ENCODE data around the gene SMYD2.

Gene SMYD2

DNA sequence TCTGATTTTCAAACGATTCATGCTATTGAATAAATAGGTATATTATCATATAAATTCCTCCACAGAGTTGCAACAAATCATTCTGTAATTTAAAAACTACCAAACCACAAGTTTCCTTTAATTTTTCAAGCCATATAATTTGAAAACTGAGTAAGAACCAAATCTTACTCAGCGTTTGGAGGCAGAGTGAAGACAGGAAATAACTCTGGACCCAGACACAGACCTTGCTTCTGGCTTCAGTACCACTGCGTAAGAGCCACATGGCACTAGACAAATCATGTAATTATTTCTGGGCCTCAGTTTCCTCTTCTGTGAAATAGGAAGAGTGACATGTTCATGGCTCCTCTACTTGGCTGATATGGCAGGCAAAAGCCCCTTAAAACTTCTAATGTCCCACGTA, 82.4 kb downstream of the SMYD2 start:
- no peak for DNase-seq (ENCODE audit: extremely low read depth, insufficient read length)
- H3K36me3 ChIP-seq (ENCODE audit: control insufficient read depth, insufficient read depth, low read length), result no peaks in the 10 kb centered on the region
- no peak overlapping the region for H3K4me3 ChIP-seq (replicated peaks; ENCODE audit: low read depth, low read length)
- TF ChIP-seq, protein P1, sequence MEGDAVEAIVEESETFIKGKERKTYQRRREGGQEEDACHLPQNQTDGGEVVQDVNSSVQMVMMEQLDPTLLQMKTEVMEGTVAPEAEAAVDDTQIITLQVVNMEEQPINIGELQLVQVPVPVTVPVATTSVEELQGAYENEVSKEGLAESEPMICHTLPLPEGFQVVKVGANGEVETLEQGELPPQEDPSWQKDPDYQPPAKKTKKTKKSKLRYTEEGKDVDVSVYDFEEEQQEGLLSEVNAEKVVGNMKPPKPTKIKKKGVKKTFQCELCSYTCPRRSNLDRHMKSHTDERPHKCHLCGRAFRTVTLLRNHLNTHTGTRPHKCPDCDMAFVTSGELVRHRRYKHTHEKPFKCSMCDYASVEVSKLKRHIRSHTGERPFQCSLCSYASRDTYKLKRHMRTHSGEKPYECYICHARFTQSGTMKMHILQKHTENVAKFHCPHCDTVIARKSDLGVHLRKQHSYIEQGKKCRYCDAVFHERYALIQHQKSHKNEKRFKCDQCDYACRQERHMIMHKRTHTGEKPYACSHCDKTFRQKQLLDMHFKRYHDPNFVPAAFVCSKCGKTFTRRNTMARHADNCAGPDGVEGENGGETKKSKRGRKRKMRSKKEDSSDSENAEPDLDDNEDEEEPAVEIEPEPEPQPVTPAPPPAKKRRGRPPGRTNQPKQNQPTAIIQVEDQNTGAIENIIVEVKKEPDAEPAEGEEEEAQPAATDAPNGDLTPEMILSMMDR (IDR thresholded peaks at IDR 0.05; ENCODE audit: insufficient read depth, low read length, poor library complexity, severe bottlenecking), result no peak
- no peaks in the 10 kb centered on the region; the same call in 1 of the 2 replicates for H3K27me3 ChIP-seq (replicated peaks; ENCODE audit: control insufficient read depth, insufficient read depth, low read length)

DNA sequence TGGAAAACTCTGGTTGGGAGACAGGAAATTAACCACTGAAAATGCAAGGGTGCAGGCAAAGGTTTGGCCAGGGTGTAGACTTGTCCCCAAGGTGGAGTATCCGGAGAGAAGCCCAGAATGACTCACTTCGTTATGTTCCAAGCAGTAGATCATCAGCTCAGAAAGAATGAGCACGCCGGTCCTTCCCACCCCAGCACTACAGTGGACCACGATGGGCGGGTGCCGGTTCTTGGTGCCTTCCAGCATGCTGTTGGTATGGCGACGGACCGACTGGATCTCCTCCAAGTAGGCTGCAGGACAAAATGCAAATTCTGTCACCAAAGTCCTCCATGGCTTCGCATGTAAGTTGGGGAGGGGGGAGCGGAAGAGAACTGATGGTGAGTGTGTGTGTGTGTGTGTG, 83.4 kb downstream of the SMYD2 start:
- no peak overlapping the region for H3K4me3 ChIP-seq (replicated peaks; ENCODE audit: low read depth, low read length)
- H3K36me3 ChIP-seq (ENCODE audit: control insufficient read depth, insufficient read depth, low read length), result no peaks in the 10 kb centered on the region
- H3K27me3 ChIP-seq (replicated peaks; ENCODE audit: control insufficient read depth, insufficient read depth, low read length), result no peaks in the 10 kb centered on the region; the same call in 1 of the 2 replicates
- TF ChIP-seq, protein P1 (IDR thresholded peaks at IDR 0.05; ENCODE audit: insufficient read depth, low read length, poor library complexity, severe bottlenecking), result no peak
- DNase-seq (ENCODE audit: extremely low read depth, insufficient read length), result no peak

DNA sequence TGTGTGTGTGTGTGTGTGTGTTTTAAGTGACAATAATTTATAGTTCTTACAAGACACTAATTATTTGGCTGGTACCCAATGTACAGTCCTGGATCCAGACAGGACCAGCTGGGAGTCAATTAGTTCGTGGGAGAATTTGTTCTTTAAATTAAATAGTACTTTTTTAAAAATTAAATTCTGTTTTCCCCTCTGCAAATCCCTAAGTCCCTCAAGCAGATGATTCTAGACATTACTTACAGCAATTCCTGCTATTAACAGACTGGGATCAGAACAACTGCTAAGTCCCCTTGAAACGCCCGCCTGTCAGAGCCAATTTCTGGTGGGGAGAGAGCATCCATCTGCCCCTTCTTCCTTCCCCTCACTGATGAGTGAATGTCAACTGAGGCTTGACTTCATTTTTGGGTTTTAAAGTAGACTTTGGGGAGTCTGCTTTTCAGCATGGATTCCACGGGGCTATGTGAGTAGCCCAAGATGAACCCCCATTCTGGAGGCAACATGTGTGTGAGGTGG, 83.9 kb downstream of the SMYD2 start:
- DNase-seq (ENCODE audit: extremely low read depth, insufficient read length), result no peak
- Histone ChIP-seq H3K4me3 (replicated peaks; ENCODE audit: low read depth, low read length) (no peak overlapping the region), H3K36me3 (ENCODE audit: control insufficient read depth, insufficient read depth, low read length) (no peaks in the 10 kb centered on the region), H3K27me3 (replicated peaks; ENCODE audit: control insufficient read depth, insufficient read depth, low read length) (no peaks in the 10 kb centered on the region; the same call in 1 of the 2 replicates)
- TF ChIP-seq, protein P1 (IDR thresholded peaks at IDR 0.05; ENCODE audit: insufficient read depth, low read length, poor library complexity, severe bottlenecking), result no peak

DNA sequence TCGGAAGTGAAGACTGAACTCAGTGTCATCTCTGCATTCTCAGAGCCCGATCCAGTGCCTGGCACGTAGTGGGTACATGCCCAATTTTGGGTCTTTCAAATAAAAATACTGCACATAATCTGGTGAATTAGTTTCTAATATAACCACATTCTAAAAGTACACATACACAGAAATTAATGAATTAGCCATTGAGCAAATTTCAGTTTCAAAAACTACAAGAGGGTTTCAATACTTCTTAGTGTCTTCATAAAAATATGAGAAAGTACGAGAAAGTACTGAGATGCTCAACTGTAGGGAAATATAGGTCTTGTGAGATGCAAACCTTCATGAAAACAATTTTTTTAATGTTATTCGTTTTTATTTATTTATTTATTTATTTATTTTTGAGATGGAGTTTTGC, 86.9 kb downstream of the SMYD2 start:
- H3K36me3 ChIP-seq (ENCODE audit: control insufficient read depth, insufficient read depth, low read length), result no peaks in the 10 kb centered on the region
- DNase-seq (ENCODE audit: extremely low read depth, insufficient read length), result no peak
- H3K4me3 ChIP-seq (replicated peaks; ENCODE audit: low read depth, low read length), result no peak overlapping the region
- TF ChIP-seq, protein P1 (IDR thresholded peaks at IDR 0.05; ENCODE audit: insufficient read depth, low read length, poor library complexity, severe bottlenecking), result no peak
- no peaks in the 10 kb centered on the region; the same call in 1 of the 2 replicates for H3K27me3 ChIP-seq (replicated peaks; ENCODE audit: control insufficient read depth, insufficient read depth, low read length)

DNA sequence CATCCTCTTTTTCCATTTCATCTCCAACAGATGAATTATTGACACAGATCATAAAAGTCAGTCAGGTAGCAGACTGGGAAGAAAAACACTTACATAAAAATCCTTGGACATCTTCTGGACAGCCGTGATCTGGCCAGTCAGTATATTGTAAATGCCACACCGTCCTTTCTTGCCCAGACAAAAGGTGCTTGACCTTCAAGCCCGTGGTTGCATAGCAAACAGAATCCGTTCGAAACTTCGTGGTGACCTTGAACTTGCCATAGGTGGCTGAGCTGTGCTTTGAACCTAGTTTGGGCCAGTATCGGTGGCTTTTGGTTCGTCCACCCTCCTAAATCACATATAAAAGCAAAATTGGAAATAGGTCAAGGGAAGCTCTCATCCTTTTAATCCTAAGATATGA, 88.4 kb downstream of the SMYD2 start:
- no peaks in the 10 kb centered on the region for H3K36me3 ChIP-seq (ENCODE audit: control insufficient read depth, insufficient read depth, low read length)
- TF ChIP-seq, protein P1 (IDR thresholded peaks at IDR 0.05; ENCODE audit: insufficient read depth, low read length, poor library complexity, severe bottlenecking), result no peak
- no peak overlapping the region for H3K4me3 ChIP-seq (replicated peaks; ENCODE audit: low read depth, low read length)
- no peak for DNase-seq (ENCODE audit: extremely low read depth, insufficient read length)
- no peaks in the 10 kb centered on the region; the same call in 1 of the 2 replicates for H3K27me3 ChIP-seq (replicated peaks; ENCODE audit: control insufficient read depth, insufficient read depth, low read length)

DNA sequence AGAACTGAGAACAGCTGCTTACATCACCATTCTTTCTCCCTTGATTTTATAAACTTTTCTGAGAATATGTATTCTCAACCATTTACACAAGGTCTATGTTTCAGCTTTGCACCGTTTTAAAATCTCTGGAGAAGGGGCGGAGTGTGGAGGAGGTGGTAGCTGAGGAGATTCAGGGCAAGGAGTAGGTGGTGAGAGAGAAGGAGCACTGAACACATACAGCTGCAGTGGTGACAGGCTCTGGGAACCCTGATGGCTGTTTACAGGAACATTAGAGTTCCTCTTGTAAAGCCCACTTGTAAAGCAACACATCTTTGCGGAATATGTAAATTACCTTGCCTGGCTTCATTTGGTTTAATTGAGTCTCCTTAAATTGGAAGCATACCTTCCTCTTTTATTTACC, 89.7 kb downstream of the SMYD2 start:
- no peaks in the 10 kb centered on the region for H3K36me3 ChIP-seq (ENCODE audit: control insufficient read depth, insufficient read depth, low read length)
- no peak for DNase-seq (ENCODE audit: extremely low read depth, insufficient read length)
- TF ChIP-seq, protein P1 (IDR thresholded peaks at IDR 0.05; ENCODE audit: insufficient read depth, low read length, poor library complexity, severe bottlenecking), result no peak
- no peak overlapping the region for H3K4me3 ChIP-seq (replicated peaks; ENCODE audit: low read depth, low read length)
- no peaks in the 10 kb centered on the region; the same call in 1 of the 2 replicates for H3K27me3 ChIP-seq (replicated peaks; ENCODE audit: control insufficient read depth, insufficient read depth, low read length)

Measured in GM06990 (cell line).